Measurements from ENCODE around the gene GNB5.
"Not testable (repeated sequence)": the region's sequence is repeated elsewhere in the genome, so short reads cannot be mapped to it uniquely, and the experiment has no call there.

GNB5 gene

DNA sequence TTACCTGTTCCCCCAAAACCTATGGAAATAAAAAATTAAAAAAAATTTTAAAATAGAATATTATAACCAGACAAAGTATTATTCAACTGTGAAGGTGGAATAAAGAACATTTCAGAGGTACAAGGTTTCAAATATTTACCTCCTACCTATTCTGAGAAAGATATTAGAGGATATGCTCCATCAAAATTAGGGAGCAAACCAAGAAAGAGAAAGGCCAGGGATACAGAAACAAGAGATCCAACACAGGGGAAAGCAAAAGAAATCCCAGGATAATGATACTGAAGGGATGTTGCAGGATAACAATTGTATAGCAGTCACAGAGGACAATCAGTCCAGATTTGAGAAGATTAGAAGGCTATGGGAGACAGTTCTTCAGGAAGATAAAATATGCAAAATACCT is 101.0 kb downstream of the GNB5 start:
- Mint-ChIP-seq H3K27me3 (no peaks in the 10 kb centered on the region), H3K4me1 (no peaks in the 10 kb centered on the region), H3K27ac (no peak overlapping the region), H3K36me3 (peaks cover 13% of the 10 kb centered on the region), H3K9me3 (peaks cover 9% of the 10 kb centered on the region), H3K4me3 (no peak overlapping the region)
- ATAC-seq, result no peak

DNA sequence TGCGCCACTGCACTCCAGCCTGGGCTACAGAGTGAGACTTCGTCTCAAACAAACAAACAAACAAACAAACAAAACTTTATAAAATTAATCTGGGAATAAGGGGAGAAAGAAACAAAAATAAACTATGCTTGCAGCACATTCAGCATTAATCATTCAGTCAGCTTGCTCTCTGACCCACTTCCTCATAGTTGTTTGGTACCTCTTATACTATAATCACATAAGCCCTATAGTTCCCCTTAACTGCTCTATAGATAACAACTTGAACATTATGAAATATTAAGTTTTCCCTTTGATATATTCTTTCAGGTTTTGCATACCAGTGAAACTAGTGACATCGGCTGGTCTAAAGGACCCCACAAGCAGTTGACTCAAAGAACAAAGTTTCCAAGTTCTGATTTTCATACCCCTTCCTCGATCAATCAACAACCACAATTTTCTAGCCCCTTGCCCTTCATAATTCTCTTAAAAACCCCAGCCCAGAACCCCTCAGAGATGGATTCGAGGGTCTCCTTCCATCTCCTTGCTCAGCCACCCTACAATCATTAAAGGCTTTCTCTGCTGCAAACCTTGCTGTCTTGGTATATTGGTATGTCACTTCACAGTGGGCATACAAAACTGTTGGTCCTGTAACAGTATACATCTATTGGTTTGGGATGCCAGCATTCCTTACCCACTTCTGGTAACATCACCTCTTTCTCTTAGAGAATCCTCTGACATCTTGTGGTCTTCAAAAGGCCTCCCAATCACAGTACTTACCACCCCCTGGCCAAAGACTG is 105.0 kb downstream of the GNB5 start:
- H3K9me3 Mint-ChIP-seq, result peaks cover 9% of the 10 kb centered on the region

DNA sequence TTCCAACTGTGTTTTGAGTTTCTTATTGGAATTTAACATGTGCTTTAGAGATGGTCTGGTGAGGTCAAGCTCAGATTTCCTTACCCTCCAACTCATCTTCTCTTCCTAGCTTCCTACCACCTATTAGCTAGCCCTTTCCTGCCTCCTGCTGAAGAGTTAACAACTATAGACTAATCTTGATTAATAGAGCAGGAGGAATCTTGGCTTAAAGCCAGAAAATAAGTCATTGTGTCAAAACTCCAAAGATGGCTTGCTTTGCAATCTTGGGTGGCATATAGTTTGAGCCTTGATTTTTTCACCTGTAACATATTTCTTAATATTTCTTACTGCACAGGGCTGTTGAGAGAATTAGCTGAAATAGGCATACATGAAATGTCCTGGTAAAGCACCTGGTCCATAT is 105.9 kb downstream of the GNB5 start:
- Mint-ChIP-seq H3K36me3 (peaks cover 11% of the 10 kb centered on the region), H3K4me1 (peaks cover 21% of the 10 kb centered on the region), H3K9me3 (peaks cover 7% of the 10 kb centered on the region), H3K27me3 (no peaks in the 10 kb centered on the region), H3K27ac (no peak overlapping the region), H3K4me3 (no peak overlapping the region)
- ATAC-seq, result no peak

More for the DNA sequence above, 105.0 kb downstream of the GNB5 start:
- no peaks in the 10 kb centered on the region for H3K27me3 Mint-ChIP-seq
- H3K27ac Mint-ChIP-seq, result no peak overlapping the region
- peaks cover 13% of the 10 kb centered on the region for H3K36me3 Mint-ChIP-seq
- peaks cover 21% of the 10 kb centered on the region for H3K4me1 Mint-ChIP-seq
- no peak overlapping the region for H3K4me3 Mint-ChIP-seq
- no peak for ATAC-seq

DNA sequence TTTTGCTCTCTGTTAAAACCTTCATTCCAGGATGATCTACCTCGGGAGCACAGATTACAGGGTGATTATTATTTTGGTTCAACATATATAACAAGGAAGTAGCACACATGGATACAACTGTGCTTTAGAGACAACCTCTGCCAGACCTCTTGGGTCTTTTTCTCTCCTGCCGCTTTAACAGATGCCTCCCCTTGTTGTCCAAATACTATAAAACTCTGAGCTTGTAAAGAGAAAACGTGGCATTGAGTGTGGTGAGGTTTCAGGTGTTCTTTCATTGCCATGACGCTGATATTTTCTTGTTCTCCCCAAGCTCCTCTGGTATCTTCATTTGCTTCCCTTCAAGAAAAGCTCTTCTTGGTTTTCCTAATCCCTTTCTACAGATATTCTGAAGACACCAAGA is 107.6 kb downstream of the GNB5 start:
- no peak for ATAC-seq
- Mint-ChIP-seq H3K27me3 (peaks cover 9% of the 10 kb centered on the region), H3K36me3 (no peaks in the 10 kb centered on the region), H3K27ac (no peak overlapping the region), H3K4me1 (peaks cover 32% of the 10 kb centered on the region), H3K4me3 (no peak overlapping the region), H3K9me3 (no peaks in the 10 kb centered on the region)

DNA sequence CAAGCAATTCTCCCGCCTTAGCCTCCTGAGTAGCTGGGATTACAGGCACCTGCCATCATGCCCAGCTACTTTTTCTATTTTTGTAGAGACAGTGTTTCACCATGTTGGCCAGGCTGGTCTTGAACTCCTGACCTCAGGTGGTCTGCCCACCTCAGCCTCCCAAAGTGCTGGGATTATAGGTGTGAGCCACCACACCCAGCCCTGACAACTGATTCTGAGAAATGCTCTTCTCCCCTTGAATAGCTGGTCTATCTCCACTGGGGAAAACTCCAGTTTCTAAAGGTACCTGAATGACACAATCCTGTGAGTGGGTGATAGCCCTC is 108.2 kb downstream of the GNB5 start:
- ATAC-seq, H3K9me3 Mint-ChIP-seq, H3K4me3 Mint-ChIP-seq, H3K36me3 Mint-ChIP-seq: not testable (repeated sequence)
- peaks cover 33% of the 10 kb centered on the region for H3K4me1 Mint-ChIP-seq
- H3K27me3 Mint-ChIP-seq, result peaks cover 11% of the 10 kb centered on the region
- H3K27ac Mint-ChIP-seq, result peak overlapping the region; percentile 72

GRCh38 chr15:52082197-52083036 is 108.8 kb downstream of the GNB5 start:
- Mint-ChIP-seq H3K9me3 (no peaks in the 10 kb centered on the region), H3K27ac (peak overlapping the region; percentile 72), H3K36me3 (no peaks in the 10 kb centered on the region), H3K4me1 (peaks cover 33% of the 10 kb centered on the region), H3K27me3 (peaks cover 11% of the 10 kb centered on the region), H3K4me3 (no peak overlapping the region)
- peak; percentile 80 for ATAC-seq

- peaks cover 33% of the 10 kb centered on the region for H3K4me1 Mint-ChIP-seq
- no peak overlapping the region for H3K27ac Mint-ChIP-seq
- H3K9me3 Mint-ChIP-seq, result no peaks in the 10 kb centered on the region
- no peak for ATAC-seq
- H3K27me3 Mint-ChIP-seq, result peaks cover 11% of the 10 kb centered on the region
- no peak overlapping the region for H3K4me3 Mint-ChIP-seq
- no peaks in the 10 kb centered on the region for H3K36me3 Mint-ChIP-seq
Measured at GRCh38 chr15:52080706-52081392, 110.3 kb downstream of the GNB5 start.

GRCh38 chr15:52080031-52080430 is 111.2 kb downstream of the GNB5 start:
- no peak overlapping the region for H3K27ac Mint-ChIP-seq
- peaks cover 11% of the 10 kb centered on the region for H3K27me3 Mint-ChIP-seq
- no peaks in the 10 kb centered on the region for H3K9me3 Mint-ChIP-seq
- no peaks in the 10 kb centered on the region for H3K36me3 Mint-ChIP-seq
- H3K4me1 Mint-ChIP-seq, result peaks cover 33% of the 10 kb centered on the region
- no peak overlapping the region for H3K4me3 Mint-ChIP-seq
- ATAC-seq, result no peak

DNA sequence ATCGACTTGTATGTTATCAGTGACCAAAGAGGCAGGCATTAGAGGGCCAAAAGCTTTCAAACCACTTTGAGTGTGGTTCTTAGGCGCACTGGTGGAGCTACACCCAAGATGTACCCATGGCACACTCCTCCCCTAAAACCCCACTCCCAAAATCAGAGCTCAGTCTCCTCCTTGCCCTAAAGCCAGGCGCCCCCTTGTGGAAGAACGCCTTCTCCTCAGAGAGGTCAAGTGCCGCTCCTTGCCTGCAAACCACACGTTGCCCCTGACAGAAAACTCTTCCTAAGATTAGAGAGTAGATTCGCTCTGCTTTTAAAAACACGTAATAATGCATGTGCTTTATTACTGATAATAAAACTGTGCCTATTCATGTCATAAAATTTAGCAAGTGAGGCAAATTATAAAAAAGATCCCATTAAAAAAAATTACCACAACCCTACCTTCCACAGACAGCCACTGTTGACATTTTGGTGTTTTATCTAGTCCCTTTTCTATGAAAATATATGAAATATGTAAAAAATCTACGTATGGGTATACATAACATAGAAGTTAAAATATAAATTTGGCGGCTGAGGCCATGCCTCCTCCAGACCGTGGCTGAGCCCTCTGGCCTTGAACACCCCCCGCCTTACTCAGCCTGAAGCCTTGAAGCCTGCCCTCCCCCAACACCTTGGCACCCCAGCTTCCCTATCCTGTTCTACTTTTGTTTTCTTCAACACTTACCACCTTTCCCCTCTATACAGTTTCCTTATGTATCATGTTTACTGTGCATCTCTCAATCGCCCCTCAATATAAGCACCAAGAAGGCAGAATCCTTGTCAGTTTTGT is 112.1 kb downstream of the GNB5 start:
- peak overlapping the region; percentile 11 for H3K27ac Mint-ChIP-seq
- peaks cover 11% of the 10 kb centered on the region for H3K27me3 Mint-ChIP-seq
- peak; percentile 66 for ATAC-seq

DNA sequence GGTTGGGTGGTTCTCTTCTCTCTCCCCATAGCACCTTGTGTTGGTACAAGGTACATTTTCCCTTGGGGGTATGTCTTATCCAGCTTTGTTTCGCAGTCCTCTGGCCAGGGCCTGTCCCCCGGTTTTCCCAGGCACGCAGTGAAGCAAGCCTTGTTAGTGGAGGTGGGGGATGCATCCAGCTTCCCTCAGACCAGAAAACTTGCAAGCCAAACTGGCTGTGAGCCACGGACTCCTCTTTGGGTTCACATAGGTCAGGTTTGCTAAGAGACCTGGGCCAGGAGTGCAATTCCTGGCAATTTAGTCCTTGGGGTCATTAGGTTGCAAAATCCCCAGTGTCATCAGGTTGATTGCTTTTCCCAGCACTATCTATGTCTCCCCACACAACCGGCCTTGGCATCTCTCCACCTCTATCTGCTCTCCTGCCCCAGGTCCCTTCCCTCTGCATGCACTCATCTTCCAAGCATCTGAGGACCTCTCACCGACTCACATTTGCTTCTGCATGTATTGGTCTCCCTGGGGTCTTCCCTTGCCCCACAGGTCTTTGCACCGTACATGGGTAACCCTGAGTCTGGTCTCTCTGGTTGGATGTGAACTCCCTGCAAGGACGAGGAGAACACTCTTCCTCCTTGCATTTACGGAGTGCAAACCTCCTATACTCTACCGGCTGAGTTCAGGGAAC is 112.9 kb downstream of the GNB5 start:
- Mint-ChIP-seq H3K27ac (peak overlapping the region; percentile 11), H3K27me3 (peaks cover 11% of the 10 kb centered on the region), H3K36me3 (no peaks in the 10 kb centered on the region), H3K9me3 (no peaks in the 10 kb centered on the region), H3K4me1 (peaks cover 27% of the 10 kb centered on the region), H3K4me3 (no peak overlapping the region)
- ATAC-seq, result no peak

More for the DNA sequence above, 112.1 kb downstream of the GNB5 start:
- Mint-ChIP-seq H3K36me3 (no peaks in the 10 kb centered on the region), H3K4me3 (no peak overlapping the region), H3K9me3 (no peaks in the 10 kb centered on the region), H3K4me1 (peaks cover 33% of the 10 kb centered on the region)

GRCh38 chr15:52076889-52077781 is 114.1 kb downstream of the GNB5 start:
- H3K4me3 Mint-ChIP-seq, result no peak overlapping the region
- H3K36me3 Mint-ChIP-seq, result no peaks in the 10 kb centered on the region
- peak overlapping the region; percentile 0 for H3K27ac Mint-ChIP-seq
- H3K9me3 Mint-ChIP-seq, result no peaks in the 10 kb centered on the region
- H3K27me3 Mint-ChIP-seq, result peaks cover 11% of the 10 kb centered on the region
- ATAC-seq, result peak; percentile 24
- peaks cover 15% of the 10 kb centered on the region for H3K4me1 Mint-ChIP-seq

DNA sequence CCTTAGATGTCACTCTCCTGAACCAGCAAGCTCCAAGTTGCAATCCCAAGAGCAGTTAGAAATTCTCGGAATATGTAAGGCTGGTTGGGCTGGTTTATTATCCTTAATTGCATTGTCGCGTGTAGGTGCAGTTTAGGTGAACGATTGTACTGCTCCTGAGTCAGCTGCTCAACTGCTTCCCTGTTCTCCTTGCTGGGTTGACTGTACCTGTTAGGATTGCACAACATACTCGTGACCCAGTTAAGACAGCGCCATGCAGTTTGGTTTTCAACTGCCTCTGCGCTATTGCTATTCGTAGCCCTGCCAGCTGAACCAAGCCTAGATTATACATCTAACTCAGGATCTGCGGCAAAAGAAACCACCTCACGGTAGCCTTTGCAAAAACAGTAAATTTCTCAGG is 119.6 kb downstream of the GNB5 start:
- H3K27me3 Mint-ChIP-seq, result no peaks in the 10 kb centered on the region
- no peak overlapping the region for H3K27ac Mint-ChIP-seq
- H3K9me3 Mint-ChIP-seq, result no peaks in the 10 kb centered on the region
- no peak for ATAC-seq
- no peak overlapping the region for H3K4me3 Mint-ChIP-seq
- H3K36me3 Mint-ChIP-seq, result peaks cover 2% of the 10 kb centered on the region
- peaks cover 5% of the 10 kb centered on the region for H3K4me1 Mint-ChIP-seq

- H3K4me1 Mint-ChIP-seq, result peaks cover 7% of the 10 kb centered on the region
- H3K36me3 Mint-ChIP-seq, result peaks cover 13% of the 10 kb centered on the region
- no peak overlapping the region for H3K27ac Mint-ChIP-seq
- H3K9me3 Mint-ChIP-seq, result no peaks in the 10 kb centered on the region
- ATAC-seq, result no peak
- H3K27me3 Mint-ChIP-seq, result no peaks in the 10 kb centered on the region
- no peak overlapping the region for H3K4me3 Mint-ChIP-seq
Measured at GRCh38 chr15:52069559-52069958, 121.6 kb downstream of the GNB5 start.

All from stimulated activated memory B cell treated with anti-CD40 and anti-IgM and Interleukin-4, amounts not matched to agents 10 μg/mL and 1 μg/mL and 100 μg/mL, for 72 hours (primary cell).